SH-SY5Y (cell line): Measurements from ENCODE around the gene CD2.

Experiments
- GATA2 ChIP-seq: IDR thresholded peaks from 2 replicates; pipeline ENCODE4 v1.6.1; 2011; ENCODE audit warnings: mild to moderate bottlenecking, low read depth, low read length
- GATA3 ChIP-seq: IDR thresholded peaks from 2 replicates; pipeline ENCODE4 v1.6.1; 2011; ENCODE audit warnings: low read depth, mild to moderate bottlenecking, low read length, moderate library complexity

DNA sequence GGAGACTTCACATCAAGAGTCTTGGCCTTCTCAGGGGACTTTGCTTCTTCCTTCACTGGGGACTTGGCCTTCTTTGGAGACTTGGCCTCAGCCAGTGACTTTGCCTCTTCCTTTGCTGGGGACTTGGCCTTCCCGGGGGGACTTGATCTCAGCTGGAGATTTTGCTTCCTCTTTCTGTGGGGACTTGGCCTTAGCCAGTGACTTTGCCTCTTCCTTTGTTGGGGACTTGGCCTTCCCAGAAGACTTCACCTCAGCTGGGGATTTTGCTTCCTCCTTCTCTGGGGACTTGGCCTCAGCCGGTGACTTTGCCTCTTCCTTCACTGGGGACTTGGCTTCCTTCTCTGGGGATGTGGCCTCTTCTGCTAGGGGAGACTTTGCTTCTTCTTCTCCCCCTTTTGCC, 13.5 kb upstream of the CD2 start:
- TF ChIP-seq GATA3 (no peak), GATA2 (no peak)
